ES-I3 (cell line): ENCODE results near the gene TRERF1.
"Not testable (repeated sequence)": the region's sequence is repeated elsewhere in the genome, so short reads cannot be mapped to it uniquely, and the experiment has no call there.

Source experiments
- H3K36me3 ChIP-seq: 2 replicates; pipeline ENCODE4 v1.6.1; 2013; ENCODE audit warnings: mild to moderate bottlenecking, low read length, control low read depth, moderate library complexity; ENCODE audit not compliant: insufficient read depth
- H3K4me1 ChIP-seq: 2 replicates; pipeline ENCODE4 v1.6.1; 2013; ENCODE audit warnings: mild to moderate bottlenecking, control low read depth, low read length; ENCODE audit not compliant: insufficient read depth
- H3K9ac ChIP-seq: 2 replicates; pipeline ENCODE4 v1.6.1; 2013; ENCODE audit warnings: low read depth, mild to moderate bottlenecking, low read length, moderate library complexity
- H3K9me3 ChIP-seq: 2 replicates; pipeline ENCODE4 v1.6.1; 2013; ENCODE audit warnings: mild to moderate bottlenecking, low read length, moderate library complexity; ENCODE audit not compliant: control insufficient read depth, insufficient read depth

Gene TRERF1

GRCh38 chr6:42451333-42452170 is at the start of gene TRERF1:
Gene TRERF1 (minus strand): TSS chr6:42451926. CDS start chr6:42269590, 182,336 bp downstream.
- Histone ChIP-seq H3K9me3 (no peaks in the 10 kb centered on the region), H3K36me3 (no peaks in the 10 kb centered on the region), H3K9ac (peak within 1 kb of the TSS; percentile 96), H3K4me1 (peaks cover 17% of the 10 kb centered on the region)

- H3K4me1 ChIP-seq = no peaks in the 10 kb centered on the region
- no peaks in the 10 kb centered on the region for H3K9me3 ChIP-seq
- no peaks in the 10 kb centered on the region for H3K36me3 ChIP-seq
- H3K9ac ChIP-seq = no peak overlapping the region
Measured at GRCh38 chr6:42498473-42499128, 46.9 kb upstream of the TRERF1 start.

GRCh38 chr6:42493914-42494539 is 42.3 kb upstream of the TRERF1 start:
- Histone ChIP-seq H3K36me3 (no peaks in the 10 kb centered on the region), H3K9me3 (no peaks in the 10 kb centered on the region), H3K9ac (no peak overlapping the region), H3K4me1 (no peaks in the 10 kb centered on the region)

- Histone ChIP-seq H3K9ac (no peak overlapping the region), H3K4me1 (no peaks in the 10 kb centered on the region; the same call in 1 of the 2 replicates), H3K9me3 (no peaks in the 10 kb centered on the region), H3K36me3 (no peaks in the 10 kb centered on the region)
Measured at GRCh38 chr6:42488129-42488528, 36.4 kb upstream of the TRERF1 start.

GRCh38 chr6:42484261-42484660 is 32.5 kb upstream of the TRERF1 start:
- H3K4me1 ChIP-seq = no peaks in the 10 kb centered on the region; the same call in 1 of the 2 replicates
- H3K9me3 ChIP-seq = no peaks in the 10 kb centered on the region
- no peak overlapping the region for H3K9ac ChIP-seq
- no peaks in the 10 kb centered on the region for H3K36me3 ChIP-seq

- Histone ChIP-seq H3K9me3 (no peaks in the 10 kb centered on the region), H3K9ac (no peak overlapping the region), H3K4me1 (no peaks in the 10 kb centered on the region; the same call in 1 of the 2 replicates), H3K36me3 (no peaks in the 10 kb centered on the region)
Measured at GRCh38 chr6:42482174-42482573, 30.4 kb upstream of the TRERF1 start.

- no peak overlapping the region for H3K9ac ChIP-seq
- no peaks in the 10 kb centered on the region for H3K36me3 ChIP-seq
- no peaks in the 10 kb centered on the region for H3K4me1 ChIP-seq
- H3K9me3 ChIP-seq = peaks cover 5% of the 10 kb centered on the region; the same call in 1 of the 2 replicates
Measured at GRCh38 chr6:42471714-42472113, 20.0 kb upstream of the TRERF1 start.

- no peaks in the 10 kb centered on the region for H3K4me1 ChIP-seq
- H3K9ac ChIP-seq = no peak overlapping the region
- H3K36me3 ChIP-seq = no peaks in the 10 kb centered on the region
- peaks cover 5% of the 10 kb centered on the region; the same call in 1 of the 2 replicates for H3K9me3 ChIP-seq
Measured at GRCh38 chr6:42471142-42471541, 19.4 kb upstream of the TRERF1 start.

- Histone ChIP-seq H3K4me1 (no peaks in the 10 kb centered on the region), H3K36me3 (no peaks in the 10 kb centered on the region), H3K9ac (no peak overlapping the region), H3K9me3 (peaks cover 5% of the 10 kb centered on the region; the same call in 1 of the 2 replicates)
Measured at GRCh38 chr6:42468273-42468672, 16.5 kb upstream of the TRERF1 start.

- H3K36me3 ChIP-seq = no peaks in the 10 kb centered on the region
- H3K4me1 ChIP-seq = no peaks in the 10 kb centered on the region
- no peak overlapping the region for H3K9ac ChIP-seq
- H3K9me3 ChIP-seq = peaks cover 5% of the 10 kb centered on the region; the same call in 1 of the 2 replicates
Measured at GRCh38 chr6:42467651-42468050, 15.9 kb upstream of the TRERF1 start.

GRCh38 chr6:42466470-42466869 is 14.7 kb upstream of the TRERF1 start:
- H3K9ac ChIP-seq, H3K36me3 ChIP-seq, H3K4me1 ChIP-seq, H3K9me3 ChIP-seq: not testable (repeated sequence)

- Histone ChIP-seq H3K9ac (no peak overlapping the region), H3K9me3 (no peaks in the 10 kb centered on the region), H3K36me3 (no peaks in the 10 kb centered on the region), H3K4me1 (no peaks in the 10 kb centered on the region)
Measured at GRCh38 chr6:42462474-42462972, 10.8 kb upstream of the TRERF1 start.

GRCh38 chr6:42460883-42461282 is 9.2 kb upstream of the TRERF1 start:
- Histone ChIP-seq H3K9me3 (no peaks in the 10 kb centered on the region), H3K4me1 (peaks cover 7% of the 10 kb centered on the region), H3K9ac (no peak overlapping the region), H3K36me3 (no peaks in the 10 kb centered on the region)

GRCh38 chr6:42459888-42460287 is 8.2 kb upstream of the TRERF1 start:
- no peaks in the 10 kb centered on the region for H3K36me3 ChIP-seq
- H3K9ac ChIP-seq = no peak overlapping the region
- H3K9me3 ChIP-seq = no peaks in the 10 kb centered on the region
- peaks cover 12% of the 10 kb centered on the region for H3K4me1 ChIP-seq
